ENCODE results near the gene TCTN2.

- TF ChIP-seq CTCF (IDR thresholded peaks at IDR 0.05) (no peak), POLR2A (IDR thresholded peaks at IDR 0.05) (no peak)
Measured at GRCh38 chr12:123750159-123750656, 79.3 kb downstream of the TCTN2 start.

All from heart left ventricle (tissue), 13 donors.